ENCODE results near the gene TJP2. TPM values are rescaled to one million over a fixed set of nuclear protein-coding genes. Genes with fewer than 3 reads are reported as not detected.

Gene TJP2
- total and polyA plus RNA-seq, 2 of the 4 experiments (the other 2 are of a cell fraction) = 38.3 to 49.3 TPM

GRCh38 chr9:69202556-69202955 lies 28.5 kb downstream of the TJP2 start (continued):
- TF ChIP-seq MXI1 (IDR thresholded peaks at IDR 0.05; ENCODE audit: borderline replicate concordance, low read depth, low read length) = no peak
- TF ChIP-seq POLR2A (IDR thresholded peaks at IDR 0.05; ENCODE audit: low read depth, low read length) = no peak
- TF ChIP-seq FOS (IDR thresholded peaks at IDR 0.05; ENCODE audit: low read depth, low read length) = no peak
- TF ChIP-seq MAFK (IDR thresholded peaks at IDR 0.05; ENCODE audit: low read depth, low read length) = no peak

GRCh38 chr9:69204326-69204725 lies 30.2 kb downstream of the TJP2 start:
- no peak for DNase-seq

More at GRCh38 chr9:69204326-69204725, 30.2 kb downstream of the TJP2 start:
- Histone ChIP-seq H3K9me1 (ENCODE audit: insufficient read depth, low read length) (peaks cover 24% of the 10 kb centered on the region), H3K4ac (ENCODE audit: low read depth, low read length) (no peak overlapping the region), H2AK9ac (replicated peaks; ENCODE audit: low read depth, low read length, poor library complexity) (no peak overlapping the region), H3K36me3 (ENCODE audit: control insufficient read depth, insufficient read depth, low read length) (no peaks in the 10 kb centered on the region), H3K4me1 (ENCODE audit: control insufficient read depth, insufficient read depth, low read length) (peaks cover 8% of the 10 kb centered on the region), H2BK15ac (ENCODE audit: low read depth, low read length) (no peak overlapping the region), H3K56ac (ENCODE audit: extremely low read depth, insufficient read depth, low read length) (no peak overlapping the region), H3K27ac (ENCODE audit: insufficient read depth, low read length) (no peak overlapping the region; the same call in 1 of the 2 replicates), H4K91ac (ENCODE audit: insufficient read depth, low read depth, low read length) (no peak overlapping the region), H4K20me1 (ENCODE audit: insufficient read depth, low read length) (peaks cover 19% of the 10 kb centered on the region; the same call in 1 of the 2 replicates), H2AFZ (replicated peaks; ENCODE audit: low read length, poor library complexity) (no peak overlapping the region), H3K4me3 (ENCODE audit: insufficient read depth, low read depth, low read length) (no peak overlapping the region), H3K27me3 (ENCODE audit: control insufficient read depth, insufficient read depth, low read length) (no peaks in the 10 kb centered on the region), H2BK120ac (ENCODE audit: low read depth, low read length) (no peak overlapping the region), H3K18ac (ENCODE audit: low read depth, low read length) (no peak overlapping the region), H2BK5ac (ENCODE audit: low read depth, low read length, poor library complexity, severe bottlenecking) (no peak overlapping the region), H2AK5ac (ENCODE audit: low read depth, low read length) (no peak overlapping the region), H4K8ac (ENCODE audit: low read depth in 2 of 2, low read length in 2 of 2) (no peak overlapping the region), H3K14ac (replicated peaks; ENCODE audit: low read depth, low read length) (no peak overlapping the region), H3K9me3 (ENCODE audit: control insufficient read depth, insufficient read depth, low read length) (no peaks in the 10 kb centered on the region), H3K9ac (ENCODE audit: low read depth, low read length) (no peak overlapping the region), H3K79me1 (ENCODE audit: low read depth in 1 of 2, low read length in 2 of 2) (peaks cover 29 to 65% of the 10 kb centered on the region in 2 experiments), H3K23ac (ENCODE audit: low read depth, low read length) (no peak overlapping the region), H4K5ac (ENCODE audit: low read depth, low read length) (no peak overlapping the region), H3K4me2 (ENCODE audit: low read depth, low read length) (peak overlapping the region; percentile 81), H2BK20ac (ENCODE audit: low read depth, low read length) (no peak overlapping the region)
- TF ChIP-seq SMC3 (IDR thresholded peaks at IDR 0.05; ENCODE audit: low read depth, low read length) (no peak), MAFK (IDR thresholded peaks at IDR 0.05; ENCODE audit: low read depth, low read length) (peak; percentile 95), RFX5 (IDR thresholded peaks at IDR 0.05; ENCODE audit: low read depth, low read length) (no peak), POLR2A (IDR thresholded peaks at IDR 0.05; ENCODE audit: low read depth, low read length) (no peak), CHD1 (IDR thresholded peaks at IDR 0.05; ENCODE audit: low read depth, low read length) (no peak), CTCF (conservative IDR thresholded peaks at IDR 0.05; ENCODE audit: low read depth, low read length) (no peak)
- ATAC-seq (ENCODE audit: low read depth) = peak; percentile 52
- no TSS peak for BruUV-seq (replicated peaks)
- CTCF ChIA-PET = interaction anchor here (2.1 to 2.2 kb wide), 2 partner anchors 19 kb away, joined by 5 to 6 read pairs; no protein-coding TSS in a partner anchor
- intact Hi-C loops (cut with micrococcal nuclease) (no loop called here), in situ Hi-C loops (cut with MboI; ENCODE audit: low sequenced_read_pairs) (no loop called here), dilution Hi-C loops (cut with HindIII; ENCODE audit: low sequenced_read_pairs, unreplicated experiment) (no loop called here)
- WGBS, 2 experiments (ENCODE audit: extremely low coverage in 2 of 2, insufficient read length in 1 of 2) = no CpG with 5 or more reads among the region's 2 CpGs
- POLR2A ChIA-PET (ENCODE audit: unreplicated experiment) = no interaction called here
